Adipose tissue (tissue), 3 donors: ENCODE measurements around the gene NRN1L. TPM values are rescaled to one million over a fixed set of nuclear protein-coding genes. Genes with fewer than 3 reads are reported as not detected.
"Not testable (repeated sequence)": the region's sequence is repeated elsewhere in the genome, so short reads cannot be mapped to it uniquely, and the experiment has no call there.

Experiments used
- H3K27ac ChIP-seq: one replicate; pipeline ENCODE4 v1.5.1; 2013; ENCODE audit warnings: low read depth, low read length
- WGBS, 3 donors: extraction: QIAGEN DNeasy Blood & Tissue Kit; methylation state at CpG; one replicate each; pipeline ENCODE4 v1.1.7; 2013; 5-methylcytosine and 5-hydroxymethylcytosine counted together
- polyA plus RNA-seq, 3 donors: library from polyadenylated mRNA; stranded (reverse); fragments of 200-250 nt; gene quantifications; one replicate each; pipeline ENCODE4 v1.2.3, GENCODE V29; 2013
- donor health status: healthy with polysubstance abuse.
- donor health status: Bipolar disorder and iron deficiency.
- donor health status: healthy.

NRN1L gene
- 1 to 10 TPM in 1 of 3 donors, under 1 TPM in 2; 0.64 to 1.3 (median 0.89) TPM for polyA plus RNA-seq

- 48 to 62% (median 49%) methylated on average over 22 of the region's 22 CpGs for WGBS, 3 donors
- no peak within 1 kb of the TSS for H3K27ac ChIP-seq
These were observed at the start of gene NRN1L for GRCh38 chr16:67884684-67885083. Gene NRN1L (plus strand): TSS chr16:67884885. CDS start chr16:67884904, 19 bp downstream.

- 88 to 96% (median 94%) methylated on average over 10 of the region's 10 CpGs for WGBS, 3 donors
- not testable (repeated sequence) for H3K27ac ChIP-seq
These were observed 47.5 kb upstream of the NRN1L start for GRCh38 chr16:67837190-67837589.

GRCh38 chr16:67837811-67838210 is 46.9 kb upstream of the NRN1L start:
- H3K27ac ChIP-seq = no peak overlapping the region
- 86 to 90% (median 87%) methylated on average over 2 of the region's 2 CpGs for WGBS, 3 donors

GRCh38 chr16:67841198-67841815 is 43.4 kb upstream of the NRN1L start:
- H3K27ac ChIP-seq = no peak overlapping the region
- WGBS, 3 donors = 45 to 51% (median 49%) methylated on average over 17 of the region's 17 CpGs

- 0 to 1% (median 0%) methylated on average over 81 to 83 of the region's 83 CpGs for WGBS, 3 donors
- H3K27ac ChIP-seq = peak within 1 kb of the TSS; percentile 78
These were observed 42.7 kb upstream of the NRN1L start, which contains the start of gene THAP11 for GRCh38 chr16:67841816-67842508. Gene THAP11 (plus strand): TSS chr16:67842320. CDS start chr16:67842555, 235 bp downstream.

GRCh38 chr16:67842509-67843342 is 42.0 kb upstream of the NRN1L start:
- peak overlapping the region; percentile 13 for H3K27ac ChIP-seq
- WGBS, 3 donors = 0 to 1% (median 1%) methylated on average over 58 to 67 of the region's 67 CpGs

- no peak overlapping the region for H3K27ac ChIP-seq
- 7 to 15% (median 8%) methylated on average over 11 of the region's 11 CpGs for WGBS, 3 donors
These were observed 41.3 kb upstream of the NRN1L start for GRCh38 chr16:67843343-67843765.

- H3K27ac ChIP-seq = no peak overlapping the region
- WGBS, 3 donors = 58 to 82% (median 81%) methylated on average over 4 of the region's 4 CpGs
These were observed 40.2 kb upstream of the NRN1L start for GRCh38 chr16:67844497-67844896.

GRCh38 chr16:67845291-67846062 is 39.2 kb upstream of the NRN1L start:
- 71 to 73% (median 72%) methylated on average over 5 of the region's 5 CpGs for WGBS, 3 donors
- no peak overlapping the region for H3K27ac ChIP-seq

GRCh38 chr16:67846063-67846319 is 38.7 kb upstream of the NRN1L start:
- no peak overlapping the region for H3K27ac ChIP-seq
- WGBS, 3 donors = 6 to 25% (median 12%) methylated on average over 2 of the region's 2 CpGs

- 0 to 1% (median 0%) methylated on average over 43 to 57 of the region's 57 CpGs for WGBS, 3 donors
- H3K27ac ChIP-seq = no peak within 1 kb of the TSS
These were observed 38.2 kb upstream of the NRN1L start, which contains the start of gene NUTF2 for GRCh38 chr16:67846320-67847063. Gene NUTF2 (plus strand): TSS chr16:67846933. CDS start chr16:67865131, 18,198 bp downstream.

GRCh38 chr16:67847064-67847861 is 37.4 kb upstream of the NRN1L start, which contains the start of gene CENPT:
Gene CENPT (minus strand): TSS chr16:67847693. CDS start chr16:67833859, 13,834 bp downstream.
- H3K27ac ChIP-seq = no peak within 1 kb of the TSS
- 0% methylated on average over 42 to 62 of the region's 62 CpGs for WGBS, 3 donors

- H3K27ac ChIP-seq = no peak overlapping the region
- 81 to 92% (median 90%) methylated on average over 11 of the region's 11 CpGs for WGBS, 3 donors
These were observed 36.6 kb upstream of the NRN1L start for GRCh38 chr16:67848118-67848517.

- WGBS, 3 donors = 97 to 98% (median 98%) methylated on average over 3 of the region's 3 CpGs
These were observed 31.0 kb upstream of the NRN1L start for GRCh38 chr16:67853670-67854069.

GRCh38 chr16:67855789-67856188 is 28.9 kb upstream of the NRN1L start:
- WGBS, 3 donors = 34 to 82% (median 81%) methylated on average over 10 of the region's 10 CpGs
- H3K27ac ChIP-seq = no peak overlapping the region

More at GRCh38 chr16:67853670-67854069, 31.0 kb upstream of the NRN1L start:
- H3K27ac ChIP-seq = no peak overlapping the region

GRCh38 chr16:67856927-67857546 is 27.6 kb upstream of the NRN1L start:
- 86 to 95% (median 88%) methylated on average over 5 of the region's 5 CpGs for WGBS, 3 donors
- no peak overlapping the region for H3K27ac ChIP-seq
